Measurements from ENCODE around the gene ZCCHC9.

DNA sequence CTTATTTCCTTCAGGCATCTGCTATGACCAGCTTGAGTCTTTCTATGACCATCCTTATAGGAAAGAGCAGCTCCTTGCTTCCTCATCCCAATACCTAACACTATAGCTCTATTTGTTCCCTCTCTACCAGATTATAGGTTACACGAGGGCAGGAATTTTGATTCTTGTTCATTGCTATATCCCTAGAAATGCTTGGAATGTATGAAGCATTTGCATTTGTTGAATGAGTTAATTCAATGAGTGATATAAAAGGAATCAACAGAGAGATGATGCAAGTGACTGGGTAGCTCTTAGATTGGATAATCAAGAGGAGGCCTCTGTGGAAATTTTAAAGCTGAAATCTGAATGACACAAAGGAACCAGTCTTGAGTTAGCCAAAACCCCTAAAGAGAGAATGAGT lies 13.9 kb downstream of the ZCCHC9 start:
- TF ChIP-seq, protein P1, sequence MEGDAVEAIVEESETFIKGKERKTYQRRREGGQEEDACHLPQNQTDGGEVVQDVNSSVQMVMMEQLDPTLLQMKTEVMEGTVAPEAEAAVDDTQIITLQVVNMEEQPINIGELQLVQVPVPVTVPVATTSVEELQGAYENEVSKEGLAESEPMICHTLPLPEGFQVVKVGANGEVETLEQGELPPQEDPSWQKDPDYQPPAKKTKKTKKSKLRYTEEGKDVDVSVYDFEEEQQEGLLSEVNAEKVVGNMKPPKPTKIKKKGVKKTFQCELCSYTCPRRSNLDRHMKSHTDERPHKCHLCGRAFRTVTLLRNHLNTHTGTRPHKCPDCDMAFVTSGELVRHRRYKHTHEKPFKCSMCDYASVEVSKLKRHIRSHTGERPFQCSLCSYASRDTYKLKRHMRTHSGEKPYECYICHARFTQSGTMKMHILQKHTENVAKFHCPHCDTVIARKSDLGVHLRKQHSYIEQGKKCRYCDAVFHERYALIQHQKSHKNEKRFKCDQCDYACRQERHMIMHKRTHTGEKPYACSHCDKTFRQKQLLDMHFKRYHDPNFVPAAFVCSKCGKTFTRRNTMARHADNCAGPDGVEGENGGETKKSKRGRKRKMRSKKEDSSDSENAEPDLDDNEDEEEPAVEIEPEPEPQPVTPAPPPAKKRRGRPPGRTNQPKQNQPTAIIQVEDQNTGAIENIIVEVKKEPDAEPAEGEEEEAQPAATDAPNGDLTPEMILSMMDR (IDR thresholded peaks at IDR 0.05) = no peak
- TF ChIP-seq EZH2 (IDR thresholded peaks at IDR 0.05; ENCODE audit: borderline replicate concordance, insufficient read depth, low read depth, low read length, poor library complexity, severe bottlenecking) = no peak

Data from B cell (primary cell).